ENCODE measurements around the gene ARMH1. TPM values are rescaled to one million over a fixed set of nuclear protein-coding genes. Genes with fewer than 3 reads are reported as not detected.
A peak's percentile ranks its signal among the peaks of the same experiment; 100 is the strongest.

ARMH1 gene
- total and polyA plus RNA-seq, 2 donors (not counting 1 experiment from before 2014, with no cell fraction given) = 10.2 to 225 TPM

DNA sequence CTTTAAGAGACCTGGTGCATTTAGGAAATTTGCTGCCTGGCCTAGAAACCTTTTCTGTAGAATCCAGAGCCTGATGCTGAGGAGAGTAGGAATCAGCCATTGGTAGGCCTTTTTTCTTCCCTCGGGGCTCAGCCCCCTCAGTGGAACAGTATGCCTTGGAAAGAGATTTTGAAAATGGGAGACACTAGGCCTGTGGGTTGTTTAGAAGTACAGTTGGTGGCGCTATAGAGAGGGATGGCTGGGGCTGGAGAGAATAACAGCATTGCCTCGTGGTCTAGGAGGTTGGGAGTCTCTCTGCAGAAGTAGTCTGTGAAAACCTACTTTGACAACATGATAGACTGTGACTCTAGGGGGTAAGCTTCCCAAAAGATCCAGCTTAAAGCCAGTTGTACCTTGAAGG lies 73.4 kb downstream of the ARMH1 start:
- CTCF ChIA-PET = no interaction called here
- POLR2A ChIA-PET = interaction anchor here (0.7 kb wide), 2 partner anchors 13 to 28 kb away, joined by 3 to 5 read pairs; partner anchors contain the start of gene RPS8
- Histone ChIP-seq H3K36me3 (replicated peaks in 1 of 2; ENCODE audit: control extremely low read depth in 1 of 2, control insufficient read depth in 1 of 2, extremely low read depth in 1 of 2, insufficient read depth in 2 of 2, low read length in 1 of 2) (no peaks in the 10 kb centered on the region), H3K27me3 (replicated peaks in 1 of 4; ENCODE audit: control extremely low read depth in 1 of 4, control insufficient read depth in 3 of 4, insufficient read depth in 4 of 4, low read length in 3 of 4) (no peaks in the 10 kb centered on the region), H4K20me1 (ENCODE audit: control insufficient read depth, insufficient read depth, low read length, poor library complexity, severe bottlenecking) (no peaks in the 10 kb centered on the region), H3K4me2 (replicated peaks; ENCODE audit: low read depth, low read length, poor library complexity, severe bottlenecking) (no peak overlapping the region), H3K4me1 (ENCODE audit: control insufficient read depth in 2 of 2, insufficient read depth in 2 of 2, low read length in 2 of 2) (no peaks in the 10 kb centered on the region), H3K79me2 (ENCODE audit: control insufficient read depth, insufficient read depth, low read length) (no peaks in the 10 kb centered on the region), H2AFZ (ENCODE audit: insufficient read depth, low read depth, low read length, poor library complexity, severe bottlenecking) (no peak overlapping the region), H3K27ac (ENCODE audit: low read length in 2 of 2) (no peak overlapping the region), H3K9ac (ENCODE audit: low read length) (no peak overlapping the region), H3K9me3 (ENCODE audit: control extremely low read depth in 1 of 3, control insufficient read depth in 2 of 3, insufficient read depth in 1 of 3, low read length in 2 of 3) (no peaks in the 10 kb centered on the region), H3K4me3 (ENCODE audit: control extremely low read depth in 1 of 5, extremely low read depth in 1 of 5, insufficient read depth in 1 of 5, low read depth in 2 of 5, low read length in 4 of 5) (no peak overlapping the region)
- Mint-ChIP-seq H3K27me3 (no peaks in the 10 kb centered on the region), H3K9me3 (ENCODE audit: insufficient read depth) (no peaks in the 10 kb centered on the region), H3K4me1 (peaks cover 2% of the 10 kb centered on the region), H3K27ac (no peak overlapping the region), H3K4me3 (no peak overlapping the region)
- no peak for ATAC-seq (ENCODE audit: low read depth)
- intact Hi-C loops (cut with micrococcal nuclease) = no loop called here
- TF ChIP-seq EZH2 (IDR thresholded peaks at IDR 0.05; ENCODE audit: borderline replicate concordance, insufficient read depth, low read depth, low read length, poor library complexity, severe bottlenecking) = no peak
- TF ChIP-seq, protein P1, sequence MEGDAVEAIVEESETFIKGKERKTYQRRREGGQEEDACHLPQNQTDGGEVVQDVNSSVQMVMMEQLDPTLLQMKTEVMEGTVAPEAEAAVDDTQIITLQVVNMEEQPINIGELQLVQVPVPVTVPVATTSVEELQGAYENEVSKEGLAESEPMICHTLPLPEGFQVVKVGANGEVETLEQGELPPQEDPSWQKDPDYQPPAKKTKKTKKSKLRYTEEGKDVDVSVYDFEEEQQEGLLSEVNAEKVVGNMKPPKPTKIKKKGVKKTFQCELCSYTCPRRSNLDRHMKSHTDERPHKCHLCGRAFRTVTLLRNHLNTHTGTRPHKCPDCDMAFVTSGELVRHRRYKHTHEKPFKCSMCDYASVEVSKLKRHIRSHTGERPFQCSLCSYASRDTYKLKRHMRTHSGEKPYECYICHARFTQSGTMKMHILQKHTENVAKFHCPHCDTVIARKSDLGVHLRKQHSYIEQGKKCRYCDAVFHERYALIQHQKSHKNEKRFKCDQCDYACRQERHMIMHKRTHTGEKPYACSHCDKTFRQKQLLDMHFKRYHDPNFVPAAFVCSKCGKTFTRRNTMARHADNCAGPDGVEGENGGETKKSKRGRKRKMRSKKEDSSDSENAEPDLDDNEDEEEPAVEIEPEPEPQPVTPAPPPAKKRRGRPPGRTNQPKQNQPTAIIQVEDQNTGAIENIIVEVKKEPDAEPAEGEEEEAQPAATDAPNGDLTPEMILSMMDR (IDR thresholded peaks at IDR 0.05) = no peak
- DNase-seq = no peak
- 100% methylated on average over 3 of the region's 3 CpGs for WGBS (ENCODE audit: insufficient coverage)

DNA sequence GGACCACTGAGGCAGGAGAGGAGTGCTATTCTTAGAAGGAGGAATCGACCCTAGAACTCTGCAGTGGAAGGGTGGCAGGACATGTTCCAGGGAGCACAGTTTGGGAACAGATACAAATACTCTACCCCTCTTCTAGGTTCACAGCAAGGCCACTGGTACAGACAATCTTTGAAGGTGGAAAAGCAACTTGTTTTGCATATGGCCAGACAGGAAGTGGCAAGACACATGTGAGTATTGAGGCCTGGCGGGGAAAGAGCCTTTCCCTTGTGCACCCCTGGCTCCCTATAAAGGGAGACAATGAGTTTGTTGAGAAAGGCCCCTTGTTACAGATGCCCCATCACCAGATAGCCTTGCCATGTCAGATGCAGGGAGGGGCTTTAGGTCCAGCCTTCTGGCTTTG lies 82.9 kb downstream of the ARMH1 start:
- ATAC-seq (ENCODE audit: low read depth) (peak; percentile 28), DNase-seq (no peak)
- no peak overlapping the region for H3K9ac ChIP-seq (ENCODE audit: low read length)
- H2AFZ ChIP-seq (ENCODE audit: insufficient read depth, low read depth, low read length, poor library complexity, severe bottlenecking) = peak overlapping the region; percentile 38
- WGBS (ENCODE audit: insufficient coverage) = 30% methylated on average over 2 of the region's 2 CpGs
- TF ChIP-seq, protein P1 (IDR thresholded peaks at IDR 0.05) = no peak
- TF ChIP-seq EZH2 (IDR thresholded peaks at IDR 0.05; ENCODE audit: borderline replicate concordance, insufficient read depth, low read depth, low read length, poor library complexity, severe bottlenecking) = no peak
- H4K20me1 ChIP-seq (ENCODE audit: control insufficient read depth, insufficient read depth, low read length, poor library complexity, severe bottlenecking) = no peaks in the 10 kb centered on the region
- POLR2A ChIA-PET = interaction anchor here (0.6 kb wide), 1 partner anchor 12 kb away, joined by 4 read pairs; no protein-coding TSS in a partner anchor
- no peaks in the 10 kb centered on the region for H3K79me2 ChIP-seq (ENCODE audit: control insufficient read depth, insufficient read depth, low read length)
- H3K4me3 ChIP-seq (ENCODE audit: control extremely low read depth in 1 of 5, extremely low read depth in 1 of 5, insufficient read depth in 1 of 5, low read depth in 2 of 5, low read length in 4 of 5) = no peak overlapping the region
- no peak overlapping the region for H3K27ac ChIP-seq (ENCODE audit: low read length in 2 of 2)
- peak overlapping the region; percentile 41 for H3K4me2 ChIP-seq (replicated peaks; ENCODE audit: low read depth, low read length, poor library complexity, severe bottlenecking)
- H3K4me1 Mint-ChIP-seq = peaks cover 18% of the 10 kb centered on the region
- CTCF ChIA-PET = no interaction called here
- peak overlapping the region; percentile 15 for H3K4me3 Mint-ChIP-seq
- H3K27me3 ChIP-seq (replicated peaks in 1 of 4; ENCODE audit: control extremely low read depth in 1 of 4, control insufficient read depth in 3 of 4, insufficient read depth in 4 of 4, low read length in 3 of 4) = no peaks in the 10 kb centered on the region
- H3K36me3 ChIP-seq (replicated peaks in 1 of 2; ENCODE audit: control extremely low read depth in 1 of 2, control insufficient read depth in 1 of 2, extremely low read depth in 1 of 2, insufficient read depth in 2 of 2, low read length in 1 of 2) = no peaks in the 10 kb centered on the region
- peak overlapping the region; percentile 67 for H3K27ac Mint-ChIP-seq
- intact Hi-C loops (cut with micrococcal nuclease) = no loop called here
- H3K9me3 Mint-ChIP-seq (ENCODE audit: insufficient read depth) = no peaks in the 10 kb centered on the region
- H3K9me3 ChIP-seq (ENCODE audit: control extremely low read depth in 1 of 3, control insufficient read depth in 2 of 3, insufficient read depth in 1 of 3, low read length in 2 of 3) = no peaks in the 10 kb centered on the region
- peaks cover 10 to 15% of the 10 kb centered on the region in 2 donors for H3K4me1 ChIP-seq (ENCODE audit: control insufficient read depth in 2 of 2, insufficient read depth in 2 of 2, low read length in 2 of 2)
- H3K27me3 Mint-ChIP-seq = no peaks in the 10 kb centered on the region

All from B cell (primary cell).